ENCODE results near the gene HSBP1. TPM values are rescaled to one million over a fixed set of nuclear protein-coding genes. Genes with fewer than 3 reads are reported as not detected.

The HSBP1 gene
- total and polyA plus RNA-seq, 2 of the 13 experiments (the other 11 are each of a cell fraction or from before 2014, with no cell fraction given): 249 to 292 TPM

DNA sequence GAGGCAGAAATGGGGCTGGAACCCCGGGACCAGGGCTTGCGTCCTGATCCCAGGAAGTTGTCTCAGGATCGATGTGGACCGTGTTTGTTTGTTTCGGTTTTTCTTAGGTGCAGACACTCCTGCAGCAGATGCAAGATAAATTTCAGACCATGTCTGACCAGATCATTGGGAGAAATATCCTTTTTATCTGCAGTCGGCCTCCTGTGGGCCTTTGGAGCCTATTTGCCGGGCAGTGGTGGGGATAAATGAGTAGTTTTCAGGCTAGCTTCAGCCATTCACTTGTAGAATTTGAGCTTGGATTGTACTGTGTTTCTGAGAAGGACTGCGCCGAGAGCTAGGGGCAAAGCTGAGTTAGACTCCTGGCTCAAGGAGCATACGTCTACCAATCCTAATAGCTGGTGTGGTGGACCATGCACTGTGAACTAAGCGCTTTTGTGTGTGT lies 816 bp downstream of the HSBP1 start (continued):
- TF ChIP-seq, protein P1, sequence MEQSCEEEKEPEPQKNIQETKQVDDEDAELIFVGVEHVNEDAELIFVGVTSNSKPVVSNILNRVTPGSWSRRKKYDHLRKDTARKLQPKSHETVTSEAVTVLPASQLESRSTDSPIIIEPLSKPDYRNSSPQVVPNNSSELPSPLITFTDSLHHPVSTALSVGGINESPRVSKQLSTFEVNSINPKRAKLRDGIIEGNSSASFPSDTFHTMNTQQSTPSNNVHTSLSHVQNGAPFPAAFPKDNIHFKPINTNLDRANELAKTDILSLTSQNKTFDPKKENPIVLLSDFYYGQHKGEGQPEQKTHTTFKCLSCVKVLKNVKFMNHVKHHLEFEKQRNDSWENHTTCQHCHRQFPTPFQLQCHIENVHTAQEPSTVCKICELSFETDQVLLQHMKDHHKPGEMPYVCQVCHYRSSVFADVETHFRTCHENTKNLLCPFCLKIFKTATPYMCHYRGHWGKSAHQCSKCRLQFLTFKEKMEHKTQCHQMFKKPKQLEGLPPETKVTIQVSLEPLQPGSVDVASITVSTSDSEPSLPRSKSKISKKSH (CRISPR knock-in tag; IDR thresholded peaks at IDR 0.05; ENCODE audit: borderline replicate concordance): no peak
- TF ChIP-seq, protein P2, sequence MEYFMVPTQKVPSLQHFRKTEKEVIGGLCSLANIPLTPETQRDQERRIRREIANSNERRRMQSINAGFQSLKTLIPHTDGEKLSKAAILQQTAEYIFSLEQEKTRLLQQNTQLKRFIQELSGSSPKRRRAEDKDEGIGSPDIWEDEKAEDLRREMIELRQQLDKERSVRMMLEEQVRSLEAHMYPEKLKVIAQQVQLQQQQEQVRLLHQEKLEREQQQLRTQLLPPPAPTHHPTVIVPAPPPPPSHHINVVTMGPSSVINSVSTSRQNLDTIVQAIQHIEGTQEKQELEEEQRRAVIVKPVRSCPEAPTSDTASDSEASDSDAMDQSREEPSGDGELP (IDR thresholded peaks at IDR 0.05; ENCODE audit: borderline replicate concordance, low read depth): 0 out of 2 replicates have a peak, but pooled peaks have one; percentile 47
- TF ChIP-seq ZNF350 (CRISPR knock-in tag; IDR thresholded peaks at IDR 0.05; ENCODE audit: borderline replicate concordance, low read depth) (0 out of 2 replicates have a peak, but pooled peaks have one; percentile 31), ZMYM3 (CRISPR knock-in tag; IDR thresholded peaks at IDR 0.05) (peak; percentile 54; the same call in 1 of the 2 replicates), RXRB (CRISPR knock-in tag; IDR thresholded peaks at IDR 0.05; ENCODE audit: borderline replicate concordance) (0 out of 2 replicates have a peak, but pooled peaks have one; percentile 4), NR2F1 (CRISPR knock-in tag; IDR thresholded peaks at IDR 0.05) (no peak), ZNF224 (CRISPR knock-in tag; IDR thresholded peaks at IDR 0.05) (peak; percentile 81; the same call in 1 of the 2 replicates), NR2F2 (IDR thresholded peaks at IDR 0.05; ENCODE audit: borderline replicate concordance, low read depth) (0 out of 2 replicates have a peak, but pooled peaks have one; percentile 28)
- TF ChIP-seq, protein P3, sequence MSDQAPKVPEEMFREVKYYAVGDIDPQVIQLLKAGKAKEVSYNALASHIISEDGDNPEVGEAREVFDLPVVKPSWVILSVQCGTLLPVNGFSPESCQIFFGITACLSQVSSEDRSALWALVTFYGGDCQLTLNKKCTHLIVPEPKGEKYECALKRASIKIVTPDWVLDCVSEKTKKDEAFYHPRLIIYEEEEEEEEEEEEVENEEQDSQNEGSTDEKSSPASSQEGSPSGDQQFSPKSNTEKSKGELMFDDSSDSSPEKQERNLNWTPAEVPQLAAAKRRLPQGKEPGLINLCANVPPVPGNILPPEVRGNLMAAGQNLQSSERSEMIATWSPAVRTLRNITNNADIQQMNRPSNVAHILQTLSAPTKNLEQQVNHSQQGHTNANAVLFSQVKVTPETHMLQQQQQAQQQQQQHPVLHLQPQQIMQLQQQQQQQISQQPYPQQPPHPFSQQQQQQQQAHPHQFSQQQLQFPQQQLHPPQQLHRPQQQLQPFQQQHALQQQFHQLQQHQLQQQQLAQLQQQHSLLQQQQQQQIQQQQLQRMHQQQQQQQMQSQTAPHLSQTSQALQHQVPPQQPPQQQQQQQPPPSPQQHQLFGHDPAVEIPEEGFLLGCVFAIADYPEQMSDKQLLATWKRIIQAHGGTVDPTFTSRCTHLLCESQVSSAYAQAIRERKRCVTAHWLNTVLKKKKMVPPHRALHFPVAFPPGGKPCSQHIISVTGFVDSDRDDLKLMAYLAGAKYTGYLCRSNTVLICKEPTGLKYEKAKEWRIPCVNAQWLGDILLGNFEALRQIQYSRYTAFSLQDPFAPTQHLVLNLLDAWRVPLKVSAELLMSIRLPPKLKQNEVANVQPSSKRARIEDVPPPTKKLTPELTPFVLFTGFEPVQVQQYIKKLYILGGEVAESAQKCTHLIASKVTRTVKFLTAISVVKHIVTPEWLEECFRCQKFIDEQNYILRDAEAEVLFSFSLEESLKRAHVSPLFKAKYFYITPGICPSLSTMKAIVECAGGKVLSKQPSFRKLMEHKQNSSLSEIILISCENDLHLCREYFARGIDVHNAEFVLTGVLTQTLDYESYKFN (CRISPR knock-in tag; conservative IDR thresholded peaks at IDR 0.05): no peak
